ENCODE data around the gene COX14.

DNA sequence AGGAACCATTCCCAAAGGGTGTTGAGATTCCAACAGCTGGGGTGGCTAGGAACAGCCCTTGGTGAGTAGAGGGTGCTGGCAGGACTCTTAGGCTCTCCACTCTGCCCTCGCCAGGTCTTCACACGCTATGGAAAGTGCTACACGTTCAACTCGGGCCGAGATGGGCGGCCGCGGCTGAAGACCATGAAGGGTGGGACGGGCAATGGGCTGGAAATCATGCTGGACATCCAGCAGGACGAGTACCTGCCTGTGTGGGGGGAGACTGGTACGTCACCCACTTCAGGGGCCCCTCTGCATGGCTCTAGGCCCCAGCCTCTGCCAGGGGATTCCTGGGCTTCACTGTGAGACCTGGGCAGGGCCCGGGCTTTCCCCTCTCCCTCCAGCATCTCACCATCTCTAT is 34.9 kb upstream of the COX14 start:
- TF ChIP-seq, protein P1, sequence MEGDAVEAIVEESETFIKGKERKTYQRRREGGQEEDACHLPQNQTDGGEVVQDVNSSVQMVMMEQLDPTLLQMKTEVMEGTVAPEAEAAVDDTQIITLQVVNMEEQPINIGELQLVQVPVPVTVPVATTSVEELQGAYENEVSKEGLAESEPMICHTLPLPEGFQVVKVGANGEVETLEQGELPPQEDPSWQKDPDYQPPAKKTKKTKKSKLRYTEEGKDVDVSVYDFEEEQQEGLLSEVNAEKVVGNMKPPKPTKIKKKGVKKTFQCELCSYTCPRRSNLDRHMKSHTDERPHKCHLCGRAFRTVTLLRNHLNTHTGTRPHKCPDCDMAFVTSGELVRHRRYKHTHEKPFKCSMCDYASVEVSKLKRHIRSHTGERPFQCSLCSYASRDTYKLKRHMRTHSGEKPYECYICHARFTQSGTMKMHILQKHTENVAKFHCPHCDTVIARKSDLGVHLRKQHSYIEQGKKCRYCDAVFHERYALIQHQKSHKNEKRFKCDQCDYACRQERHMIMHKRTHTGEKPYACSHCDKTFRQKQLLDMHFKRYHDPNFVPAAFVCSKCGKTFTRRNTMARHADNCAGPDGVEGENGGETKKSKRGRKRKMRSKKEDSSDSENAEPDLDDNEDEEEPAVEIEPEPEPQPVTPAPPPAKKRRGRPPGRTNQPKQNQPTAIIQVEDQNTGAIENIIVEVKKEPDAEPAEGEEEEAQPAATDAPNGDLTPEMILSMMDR (IDR thresholded peaks at IDR 0.05; ENCODE audit: low read depth, low read length): no peak
- TF ChIP-seq POLR2A (IDR thresholded peaks at IDR 0.05; ENCODE audit: extremely low read depth, insufficient read length) (no peak), MYC (IDR thresholded peaks at IDR 0.05; ENCODE audit: low read depth, low read length) (no peak)
- TF ChIP-seq, protein P2, sequence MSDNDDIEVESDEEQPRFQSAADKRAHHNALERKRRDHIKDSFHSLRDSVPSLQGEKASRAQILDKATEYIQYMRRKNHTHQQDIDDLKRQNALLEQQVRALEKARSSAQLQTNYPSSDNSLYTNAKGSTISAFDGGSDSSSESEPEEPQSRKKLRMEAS (IDR thresholded peaks at IDR 0.05; ENCODE audit: low read depth, low read length): no peak

Data from NB4 (cell line).